Measurements from ENCODE around the gene IP6K3.

GRCh38 chr6:33738153-33738552, 8.6 kb downstream of the IP6K3 start:
- TF ChIP-seq CTCF (IDR thresholded peaks at IDR 0.05) (no peak), REST (IDR thresholded peaks at IDR 0.05; ENCODE audit: insufficient read depth in 1 of 2, low read depth in 2 of 2, low read length in 1 of 2) (no peak)

All from Panc1 (cell line).